SU-DHL-6 (cell line): Measurements from ENCODE around the gene TAPT1.

ENCODE experiments used
- EZH2phosphoT487 ChIP-seq: fragments of 200-600 bp; sonication (generic), shearing (Covaris generic); conservative IDR thresholded peaks from 2 replicates; pipeline ENCODE4 v1.6.1; 2018; ENCODE audit warnings: mild to moderate bottlenecking, antibody characterized with exemption, low read length, moderate library complexity, mixed read lengths
- TF ChIP-seq, protein P1 (sequence below): fragments of 200-600 bp; sonication (generic); IDR thresholded peaks from one replicate; pipeline ENCODE4 v1.5.1; 2017; ENCODE audit warnings: antibody characterized with exemption, mild to moderate bottlenecking, low read length, moderate library complexity; ENCODE audit not compliant: insufficient read depth, poor library complexity, severe bottlenecking

DNA sequence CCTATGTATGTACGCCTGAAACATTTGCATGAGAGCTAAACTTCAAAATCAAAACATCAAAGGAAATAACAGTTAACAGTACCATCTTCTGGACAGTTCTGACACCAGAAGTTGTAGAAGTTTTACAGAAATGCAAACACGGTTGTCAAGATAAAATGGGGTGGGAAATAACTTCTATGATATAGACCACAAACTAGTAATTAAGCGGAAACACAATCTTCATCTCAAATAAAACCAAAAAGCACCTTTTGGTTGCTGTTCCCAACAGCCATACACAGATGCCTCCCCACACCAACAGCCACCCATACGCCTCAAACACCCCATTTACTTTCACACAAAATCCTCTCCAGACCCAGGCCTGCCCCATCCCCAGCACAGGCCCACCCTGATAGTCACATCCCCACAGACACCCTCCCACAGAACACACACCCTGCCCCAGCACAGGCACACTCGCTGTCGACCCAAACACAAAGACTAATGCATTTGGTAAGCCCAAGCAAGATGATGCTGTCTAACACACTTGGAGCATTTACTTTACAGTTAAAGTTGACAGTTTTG is 64.3 kb downstream of the TAPT1 start:
- TF ChIP-seq, protein P1, sequence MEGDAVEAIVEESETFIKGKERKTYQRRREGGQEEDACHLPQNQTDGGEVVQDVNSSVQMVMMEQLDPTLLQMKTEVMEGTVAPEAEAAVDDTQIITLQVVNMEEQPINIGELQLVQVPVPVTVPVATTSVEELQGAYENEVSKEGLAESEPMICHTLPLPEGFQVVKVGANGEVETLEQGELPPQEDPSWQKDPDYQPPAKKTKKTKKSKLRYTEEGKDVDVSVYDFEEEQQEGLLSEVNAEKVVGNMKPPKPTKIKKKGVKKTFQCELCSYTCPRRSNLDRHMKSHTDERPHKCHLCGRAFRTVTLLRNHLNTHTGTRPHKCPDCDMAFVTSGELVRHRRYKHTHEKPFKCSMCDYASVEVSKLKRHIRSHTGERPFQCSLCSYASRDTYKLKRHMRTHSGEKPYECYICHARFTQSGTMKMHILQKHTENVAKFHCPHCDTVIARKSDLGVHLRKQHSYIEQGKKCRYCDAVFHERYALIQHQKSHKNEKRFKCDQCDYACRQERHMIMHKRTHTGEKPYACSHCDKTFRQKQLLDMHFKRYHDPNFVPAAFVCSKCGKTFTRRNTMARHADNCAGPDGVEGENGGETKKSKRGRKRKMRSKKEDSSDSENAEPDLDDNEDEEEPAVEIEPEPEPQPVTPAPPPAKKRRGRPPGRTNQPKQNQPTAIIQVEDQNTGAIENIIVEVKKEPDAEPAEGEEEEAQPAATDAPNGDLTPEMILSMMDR, result no peak
- no peak for TF ChIP-seq EZH2phosphoT487
